Activated naive CD8-positive, alpha-beta T cell treated with anti-CD3 and anti-CD28 coated beads, Interleukin-2, amount 10 ng/mL, durations not matched to agents 7 days and 5 days (primary cell): Measurements from ENCODE around the gene ADAMTS5. TPM values are rescaled to one million over a fixed set of nuclear protein-coding genes. Genes with fewer than 3 reads are reported as not detected.

Experiments used
- ATAC-seq: fragments of 150-1000 bp; cut with Tn5 transposase; one replicate; pipeline ENCODE4 v1.10.0; 2021; ENCODE audit warnings: low read depth, moderate library complexity
- POLR2A ChIA-PET: fragments of 350-600 bp; sonication (Branson Sonifier 250); formaldehyde crosslinking; loops from one replicate; lab custom pipeline; 2021; ENCODE audit warnings: antibody characterized with exemption; lab: Charles Lee
- DNase-seq: peaks from one replicate; pipeline ENCODE4 v3.0.0; 2021
- H3K27ac Mint-ChIP-seq: one replicate; pipeline ENCODE4 v1.8.0; 2022; ENCODE audit warnings: mild to moderate bottlenecking, mixed read lengths
- H3K27me3 Mint-ChIP-seq: one replicate; pipeline ENCODE4 v1.8.0; 2022; ENCODE audit warnings: mild to moderate bottlenecking, moderate library complexity, mixed read lengths
- H3K36me3 Mint-ChIP-seq: one replicate; pipeline ENCODE4 v1.8.0; 2021; ENCODE audit warnings: mild to moderate bottlenecking, mixed read lengths
- H3K4me1 Mint-ChIP-seq: one replicate; pipeline ENCODE4 v1.8.0; 2021; ENCODE audit warnings: mixed read lengths
- H3K4me3 Mint-ChIP-seq: one replicate; pipeline ENCODE4 v1.8.0; 2022; ENCODE audit warnings: mild to moderate bottlenecking, moderate library complexity, mixed read lengths
- H3K9me3 Mint-ChIP-seq: one replicate; pipeline ENCODE4 v1.8.0; 2021; ENCODE audit warnings: mixed read lengths
- microRNA-seq: library from miRNA; unstranded; fragments of <30 nt; microRNA quantifications from one replicate; pipeline ENCODE4 v1.2.0, GENCODE V29; 2022
- total RNA-seq, 2 experiments: library from RNA; stranded (reverse); gene quantifications; one replicate each; pipeline ENCODE4 v1.2.3, GENCODE V29; 2021

The ADAMTS5 gene
- total RNA-seq, 2 experiments from 2014 or later: not detected

DNA sequence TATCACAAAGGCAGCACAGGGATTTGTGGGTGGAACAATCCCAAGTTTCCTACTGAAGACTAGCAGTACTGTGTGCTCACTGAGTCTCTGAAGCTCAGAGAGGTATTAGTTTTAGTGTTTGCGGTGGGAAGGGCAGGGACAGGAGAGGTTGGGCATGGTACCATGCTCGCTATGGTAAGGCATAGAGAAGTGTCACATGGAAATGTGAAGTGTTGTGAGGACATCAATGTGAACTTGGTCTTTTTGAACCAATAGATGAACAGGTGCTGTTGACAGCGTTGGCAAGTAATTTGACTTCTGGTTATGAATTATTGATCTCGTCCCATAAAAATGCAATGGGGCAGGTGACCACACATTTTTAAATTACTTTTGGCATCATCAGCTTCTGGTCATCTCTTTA lies 65.9 kb downstream of the ADAMTS5 start:
- no peak for DNase-seq
- ATAC-seq: no peak
- Mint-ChIP-seq H3K36me3 (no peaks in the 10 kb centered on the region), H3K27me3 (no peaks in the 10 kb centered on the region), H3K4me1 (no peaks in the 10 kb centered on the region), H3K27ac (no peak overlapping the region), H3K4me3 (no peak overlapping the region), H3K9me3 (peaks cover 5% of the 10 kb centered on the region)
- POLR2A ChIA-PET: no interaction called here

DNA sequence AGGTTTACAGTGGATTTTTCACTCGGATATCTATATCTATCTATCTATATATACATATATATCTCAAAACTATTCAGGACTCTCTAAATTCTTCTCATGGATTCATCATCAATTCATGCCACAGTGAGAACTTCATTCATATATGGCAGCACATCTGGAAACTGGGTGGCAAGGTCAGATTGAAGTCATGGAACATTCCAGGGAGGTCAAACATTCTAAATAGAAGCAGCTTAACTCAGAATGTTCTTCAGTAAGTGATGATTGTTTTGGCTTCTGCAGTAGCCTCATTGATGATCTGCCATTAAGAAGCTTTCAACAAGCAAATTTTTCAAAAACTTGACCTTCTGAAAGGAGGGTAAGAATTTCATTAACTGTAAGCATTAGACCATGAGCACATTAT lies 74.7 kb downstream of the ADAMTS5 start:
- H3K27me3 Mint-ChIP-seq: no peaks in the 10 kb centered on the region
- DNase-seq: no peak
- ATAC-seq: no peak
- no peak overlapping the region for H3K4me3 Mint-ChIP-seq
- H3K4me1 Mint-ChIP-seq: no peaks in the 10 kb centered on the region
- no peak overlapping the region for H3K27ac Mint-ChIP-seq
- no peaks in the 10 kb centered on the region for H3K36me3 Mint-ChIP-seq
- POLR2A ChIA-PET: no interaction called here
- H3K9me3 Mint-ChIP-seq: no peaks in the 10 kb centered on the region

DNA sequence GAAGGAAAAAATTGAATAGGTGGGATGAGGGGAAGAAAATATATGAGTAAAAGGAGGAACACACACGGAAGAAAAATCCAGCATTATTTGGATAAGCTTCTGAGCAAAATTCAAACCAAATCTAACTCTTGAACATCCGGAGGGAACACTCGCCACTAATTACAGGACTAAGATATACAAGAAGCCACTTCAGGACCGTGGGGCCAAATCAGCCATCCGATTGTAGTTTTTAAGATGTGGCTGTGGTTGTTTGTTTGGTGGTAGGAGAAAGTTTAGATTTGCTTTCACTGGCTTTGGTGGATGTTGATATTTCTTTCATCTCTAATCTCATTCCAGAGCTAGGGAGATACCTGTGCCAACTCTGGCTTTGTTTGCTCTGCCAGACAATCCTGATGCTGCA lies 78.0 kb downstream of the ADAMTS5 start:
- ATAC-seq (no peak), DNase-seq (no peak)
- Mint-ChIP-seq H3K36me3 (no peaks in the 10 kb centered on the region), H3K4me3 (no peak overlapping the region), H3K9me3 (no peaks in the 10 kb centered on the region), H3K4me1 (no peaks in the 10 kb centered on the region), H3K27ac (no peak overlapping the region), H3K27me3 (no peaks in the 10 kb centered on the region)
- POLR2A ChIA-PET: no interaction called here

DNA sequence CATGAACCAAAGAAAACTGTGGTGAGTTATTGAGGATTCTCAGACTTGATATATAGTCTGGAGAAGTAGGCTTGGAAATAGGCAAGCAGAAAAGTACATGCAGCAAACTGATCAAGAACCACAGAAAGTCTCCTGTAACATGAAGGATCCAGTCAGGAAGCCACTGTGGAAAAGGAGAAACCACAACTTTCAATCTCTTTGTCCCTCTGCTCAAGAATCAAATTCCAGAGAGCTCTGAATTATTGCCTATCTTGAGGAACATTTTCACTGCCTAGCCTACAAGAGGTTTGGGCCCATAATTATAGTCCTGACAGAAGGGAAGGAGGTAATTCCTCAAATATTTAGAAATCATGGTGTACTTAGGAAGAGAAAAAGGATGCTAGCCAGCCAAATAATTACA lies 78.6 kb downstream of the ADAMTS5 start:
- no peak for DNase-seq
- H3K27ac Mint-ChIP-seq: no peak overlapping the region
- H3K27me3 Mint-ChIP-seq: no peaks in the 10 kb centered on the region
- no peak overlapping the region for H3K4me3 Mint-ChIP-seq
- H3K9me3 Mint-ChIP-seq: no peaks in the 10 kb centered on the region
- H3K4me1 Mint-ChIP-seq: no peaks in the 10 kb centered on the region
- ATAC-seq: no peak
- H3K36me3 Mint-ChIP-seq: no peaks in the 10 kb centered on the region
- POLR2A ChIA-PET: no interaction called here

DNA sequence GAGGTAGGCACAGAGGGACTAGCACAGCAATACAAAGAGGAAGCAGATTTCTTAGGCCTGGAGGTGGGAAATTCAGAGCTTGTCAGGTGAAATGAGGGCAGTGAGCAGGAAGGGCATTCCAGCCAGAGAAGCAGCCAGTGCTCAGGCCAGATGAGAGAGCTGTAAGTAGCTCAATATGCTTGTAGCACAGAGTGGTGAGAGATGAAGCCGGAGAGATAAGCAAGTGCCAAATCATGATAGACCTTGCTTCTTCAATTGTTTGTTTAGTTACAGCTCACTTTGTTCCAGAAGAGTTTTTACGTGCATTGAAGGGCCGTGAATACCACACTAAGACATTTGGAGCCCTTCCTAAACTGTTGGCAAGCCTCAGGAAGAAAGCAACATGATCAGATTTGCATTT lies 79.6 kb downstream of the ADAMTS5 start:
- ATAC-seq: no peak
- H3K36me3 Mint-ChIP-seq: no peaks in the 10 kb centered on the region
- no peaks in the 10 kb centered on the region for H3K4me1 Mint-ChIP-seq
- no peak overlapping the region for H3K4me3 Mint-ChIP-seq
- no peak overlapping the region for H3K27ac Mint-ChIP-seq
- POLR2A ChIA-PET: no interaction called here
- no peaks in the 10 kb centered on the region for H3K27me3 Mint-ChIP-seq
- no peak for DNase-seq
- H3K9me3 Mint-ChIP-seq: no peaks in the 10 kb centered on the region

DNA sequence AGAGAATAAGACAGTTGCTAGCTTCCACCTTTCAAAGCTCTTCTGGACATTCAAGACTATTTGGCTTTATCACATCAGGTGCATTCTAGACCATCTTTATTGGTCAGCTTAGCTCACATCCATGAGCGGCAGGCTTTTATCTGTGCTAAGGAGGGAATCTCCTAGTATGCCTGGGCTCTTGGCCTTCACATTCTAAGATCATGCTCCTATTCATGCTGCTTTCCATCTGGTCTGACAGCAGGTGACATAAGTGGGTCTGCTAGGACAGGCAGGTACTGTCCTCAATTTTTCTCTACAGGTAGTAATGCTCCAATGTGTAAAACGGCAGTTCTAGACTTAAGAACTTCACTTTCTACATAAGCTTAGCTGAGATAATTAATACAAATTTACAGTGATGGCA lies 82.5 kb downstream of the ADAMTS5 start:
- no peaks in the 10 kb centered on the region for H3K9me3 Mint-ChIP-seq
- H3K4me3 Mint-ChIP-seq: no peak overlapping the region
- no peak overlapping the region for H3K27ac Mint-ChIP-seq
- H3K4me1 Mint-ChIP-seq: no peaks in the 10 kb centered on the region
- no peaks in the 10 kb centered on the region for H3K36me3 Mint-ChIP-seq
- H3K27me3 Mint-ChIP-seq: no peaks in the 10 kb centered on the region
- ATAC-seq (no peak), DNase-seq (no peak)
- POLR2A ChIA-PET: no interaction called here

DNA sequence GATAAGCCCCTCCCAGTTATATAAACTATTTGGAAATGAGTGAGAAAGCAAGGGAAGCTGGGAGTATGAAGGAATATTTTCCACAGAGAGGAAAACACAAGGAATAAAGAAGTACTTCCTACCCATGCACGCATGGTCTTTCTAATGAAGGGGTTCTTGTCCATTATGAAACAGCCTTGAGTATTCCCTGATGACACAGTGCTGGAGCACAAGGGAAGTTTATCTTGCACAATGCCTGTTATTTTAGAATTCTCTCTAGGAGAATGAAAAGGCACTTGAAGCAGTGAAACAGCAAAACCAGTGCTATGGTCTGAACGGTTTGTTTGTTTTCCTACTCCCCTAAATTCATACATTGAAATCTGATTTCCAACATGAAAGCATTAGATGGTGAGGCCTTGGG lies 83.1 kb downstream of the ADAMTS5 start:
- Mint-ChIP-seq H3K4me3 (no peak overlapping the region), H3K27me3 (no peaks in the 10 kb centered on the region), H3K4me1 (no peaks in the 10 kb centered on the region), H3K27ac (no peak overlapping the region), H3K9me3 (no peaks in the 10 kb centered on the region), H3K36me3 (no peaks in the 10 kb centered on the region)
- no peak for ATAC-seq
- no peak for DNase-seq
- POLR2A ChIA-PET: no interaction called here

DNA sequence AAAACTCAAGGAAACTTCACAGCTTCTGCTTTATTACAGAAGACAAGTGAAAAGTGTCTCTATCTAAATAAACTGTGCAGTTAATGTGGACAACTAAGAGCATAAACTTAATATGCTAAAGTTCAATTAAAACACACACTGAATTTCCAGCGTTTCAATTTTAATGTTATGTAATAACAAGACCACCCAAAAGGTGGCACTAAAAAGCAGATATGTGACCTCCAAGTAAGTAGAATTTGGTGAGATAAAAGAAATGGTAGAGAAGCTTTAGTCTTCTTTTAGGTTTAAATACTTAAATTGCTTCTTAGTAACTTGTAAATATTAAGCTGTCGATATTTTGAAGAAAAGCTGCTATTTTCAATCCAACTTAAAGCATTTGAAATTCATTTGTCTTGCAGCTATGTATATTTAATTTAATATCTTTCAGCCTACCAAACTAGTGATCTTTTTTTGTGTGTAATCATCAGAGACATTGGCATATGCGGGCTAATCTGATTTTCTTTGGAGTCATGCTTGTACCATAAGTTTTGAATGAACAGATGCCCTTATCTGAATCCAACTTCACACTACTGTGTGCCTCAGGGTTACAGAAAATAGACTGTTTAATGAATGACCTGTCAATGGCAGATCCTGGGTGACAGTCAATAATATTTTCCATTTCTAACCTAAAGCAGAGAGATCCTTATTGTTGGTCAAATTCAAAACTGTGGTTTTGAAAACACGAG lies 85.2 kb downstream of the ADAMTS5 start:
- no peaks in the 10 kb centered on the region for H3K36me3 Mint-ChIP-seq
- POLR2A ChIA-PET: no interaction called here
- H3K9me3 Mint-ChIP-seq: no peaks in the 10 kb centered on the region
- H3K27ac Mint-ChIP-seq: no peak overlapping the region
- no peaks in the 10 kb centered on the region for H3K4me1 Mint-ChIP-seq
- no peak overlapping the region for H3K4me3 Mint-ChIP-seq
- no peaks in the 10 kb centered on the region for H3K27me3 Mint-ChIP-seq
- no peak for ATAC-seq
- no peak for DNase-seq

DNA sequence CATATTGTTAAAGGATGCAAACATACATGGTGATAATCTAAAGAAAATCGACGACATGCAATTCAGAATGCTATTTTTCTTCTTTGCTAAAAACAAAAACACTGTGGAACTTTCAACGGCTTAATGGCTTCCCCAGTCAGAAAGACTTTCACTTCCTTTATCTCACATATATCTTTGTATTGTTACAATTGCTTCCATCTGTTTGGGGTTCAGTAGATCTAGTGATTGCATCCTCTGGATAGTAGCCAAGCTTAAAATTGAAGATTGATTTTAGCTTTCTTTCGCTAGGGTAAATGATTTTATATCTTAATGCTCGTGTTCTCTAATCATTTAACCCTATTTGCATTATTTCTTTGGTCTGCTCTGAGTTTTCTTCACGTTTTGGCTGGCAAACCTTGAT lies 89.9 kb downstream of the ADAMTS5 start:
- H3K9me3 Mint-ChIP-seq: no peaks in the 10 kb centered on the region
- H3K27me3 Mint-ChIP-seq: peaks cover 2% of the 10 kb centered on the region
- H3K27ac Mint-ChIP-seq: no peak overlapping the region
- no peak overlapping the region for H3K4me3 Mint-ChIP-seq
- POLR2A ChIA-PET: no interaction called here
- DNase-seq (no peak), ATAC-seq (no peak)
- H3K36me3 Mint-ChIP-seq: no peaks in the 10 kb centered on the region
- H3K4me1 Mint-ChIP-seq: no peaks in the 10 kb centered on the region

DNA sequence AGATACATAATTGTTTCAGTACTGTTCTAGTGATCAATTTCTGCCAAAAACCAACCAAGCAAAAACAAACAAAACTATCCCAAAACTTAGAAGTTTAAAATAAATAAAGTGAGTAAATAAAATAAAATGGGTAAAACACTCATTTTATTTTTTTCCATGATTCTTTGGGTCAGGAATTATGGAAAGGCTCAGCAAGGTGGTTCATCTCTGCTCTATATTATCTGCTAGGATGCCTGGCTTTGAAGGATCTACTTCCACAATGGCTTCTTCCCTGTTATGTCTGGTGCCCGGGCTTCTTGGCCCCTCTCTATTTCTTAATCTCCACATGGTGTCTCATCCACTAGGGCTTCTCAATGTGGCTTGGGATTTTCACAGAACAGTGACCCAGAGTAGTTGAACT lies 92.5 kb downstream of the ADAMTS5 start:
- no peak for ATAC-seq
- H3K9me3 Mint-ChIP-seq: no peaks in the 10 kb centered on the region
- H3K27ac Mint-ChIP-seq: no peak overlapping the region
- H3K4me3 Mint-ChIP-seq: no peak overlapping the region
- POLR2A ChIA-PET: no interaction called here
- H3K4me1 Mint-ChIP-seq: no peaks in the 10 kb centered on the region
- no peak for DNase-seq
- no peaks in the 10 kb centered on the region for H3K36me3 Mint-ChIP-seq
- peaks cover 2% of the 10 kb centered on the region for H3K27me3 Mint-ChIP-seq

Small RNAs within 50 kb of the gene (microRNA-seq; reads per million reads assigned to microRNA genes)
- gene MIR4759: not detected

Other genes starting within 250 kb of the ADAMTS5 start
- gene ADAMTS1, start 121.7 kb downstream of the ADAMTS5 start, total RNA-seq: 1 to 10 TPM in 1 of 2 experiments, under 1 TPM in 1; 0.96 to 1.6 TPM